HG02763 (cell line): ENCODE measurements around the gene PHF20.
"Not testable (repeated sequence)": the region's sequence is repeated elsewhere in the genome, so short reads cannot be mapped to it uniquely, and the experiment has no call there.

ENCODE experiments used
- ATAC-seq: cut with Tn5 transposase; IDR thresholded peaks from one replicate; pipeline ENCODE4 v1.9.1; 2021; ENCODE audit warnings: mild to moderate bottlenecking, moderate library complexity; ENCODE audit not compliant: unreplicated experiment

Gene PHF20

DNA sequence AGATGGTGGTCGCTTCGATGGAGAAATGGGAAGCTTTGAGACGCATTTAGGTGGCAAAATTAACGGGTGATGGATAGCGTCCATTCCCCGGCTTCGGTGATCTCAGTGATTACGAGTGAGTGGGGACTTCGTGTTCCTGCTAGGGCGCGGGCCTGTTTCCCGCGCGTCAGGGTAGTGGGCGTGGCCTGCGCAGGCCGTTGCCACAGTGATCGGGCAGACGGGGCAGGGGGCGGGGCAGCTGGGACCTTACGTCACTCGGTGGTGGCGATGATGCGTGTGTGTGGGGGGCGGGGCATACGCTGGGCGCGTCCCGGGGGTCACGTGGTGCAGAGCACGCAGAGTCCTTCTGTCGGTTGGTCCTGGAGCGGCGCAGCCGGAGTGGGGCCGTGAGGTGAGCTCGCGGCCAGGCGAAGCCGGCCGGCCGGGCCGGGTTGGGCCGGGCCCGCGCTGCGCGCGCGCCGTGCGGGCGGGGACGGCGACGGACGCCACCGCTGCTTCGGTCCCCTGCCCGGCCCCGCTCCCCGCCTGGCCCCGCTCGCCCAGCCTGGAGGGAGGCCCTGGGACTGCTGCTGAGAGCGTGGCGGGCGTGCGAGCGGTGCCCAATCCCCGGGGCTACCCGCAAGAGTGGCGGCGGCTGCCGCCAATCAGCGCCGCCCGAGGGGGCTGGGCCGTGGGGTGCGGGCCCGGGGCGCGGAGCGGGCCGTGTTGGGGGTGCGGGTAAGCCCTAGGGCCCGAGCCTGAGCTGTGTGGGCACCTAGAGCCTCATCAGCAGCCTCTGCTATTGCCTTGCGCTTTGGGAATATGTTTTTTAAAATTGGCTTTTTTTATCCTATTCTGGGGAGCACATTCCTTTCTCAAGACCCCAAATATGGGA is at the start of gene PHF20:
Gene PHF20 (plus strand): TSS at position 327 of the 874 bp plus-strand sequence. CDS start 29,508 bp downstream, outside the sequence.
- peak; percentile 82 for ATAC-seq

DNA sequence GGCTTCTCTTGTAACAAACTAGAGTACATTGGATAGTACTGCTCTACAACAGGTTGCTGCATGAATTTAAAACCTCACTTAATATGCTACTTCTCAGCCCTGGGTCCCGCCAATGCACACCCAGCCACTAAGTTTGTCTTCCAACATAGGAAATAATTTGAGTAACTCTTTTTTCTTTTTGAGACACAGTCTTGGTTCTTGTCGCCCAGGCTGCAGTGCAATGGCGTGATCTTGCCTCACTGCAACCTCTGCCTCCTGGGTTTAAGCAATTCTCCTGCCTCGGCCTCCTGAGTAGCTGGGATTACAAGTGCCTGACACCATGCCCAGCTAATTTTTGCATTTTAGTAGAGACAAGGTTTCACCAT is 48.6 kb upstream of the PHF20 start:
- ATAC-seq = not testable (repeated sequence)

DNA sequence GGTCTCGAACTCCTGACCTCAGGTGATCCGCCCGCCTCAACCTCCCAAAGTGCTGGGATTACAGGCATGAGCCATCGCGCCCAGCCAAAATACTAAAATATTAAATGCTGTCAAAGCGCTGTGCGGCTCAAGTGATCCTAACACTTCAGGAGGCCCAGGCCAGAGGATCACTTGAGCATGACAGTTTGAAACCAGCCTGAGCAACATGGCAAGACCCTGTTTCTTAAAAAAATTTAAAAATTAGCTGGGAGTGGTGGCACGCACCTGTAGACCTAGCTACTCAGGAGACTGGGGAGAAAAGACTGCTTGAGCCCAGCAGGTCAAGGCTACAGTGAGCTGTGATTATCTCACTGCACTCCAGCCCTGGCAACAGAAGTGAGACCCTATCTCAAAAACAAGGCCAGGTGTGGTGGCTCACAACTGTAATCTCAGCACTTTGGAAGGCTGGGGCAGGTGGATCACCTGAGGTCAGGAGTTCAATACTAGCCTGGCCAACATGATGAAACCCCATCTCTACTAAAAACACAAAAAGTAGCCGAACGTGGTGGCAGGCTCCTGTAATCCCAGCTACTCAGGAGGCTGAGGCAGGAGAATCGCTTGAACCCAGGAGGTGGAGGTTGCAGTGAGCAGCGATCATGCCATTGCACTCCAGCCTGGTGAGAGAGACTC is 48.0 kb upstream of the PHF20 start:
- ATAC-seq = not testable (repeated sequence)

DNA sequence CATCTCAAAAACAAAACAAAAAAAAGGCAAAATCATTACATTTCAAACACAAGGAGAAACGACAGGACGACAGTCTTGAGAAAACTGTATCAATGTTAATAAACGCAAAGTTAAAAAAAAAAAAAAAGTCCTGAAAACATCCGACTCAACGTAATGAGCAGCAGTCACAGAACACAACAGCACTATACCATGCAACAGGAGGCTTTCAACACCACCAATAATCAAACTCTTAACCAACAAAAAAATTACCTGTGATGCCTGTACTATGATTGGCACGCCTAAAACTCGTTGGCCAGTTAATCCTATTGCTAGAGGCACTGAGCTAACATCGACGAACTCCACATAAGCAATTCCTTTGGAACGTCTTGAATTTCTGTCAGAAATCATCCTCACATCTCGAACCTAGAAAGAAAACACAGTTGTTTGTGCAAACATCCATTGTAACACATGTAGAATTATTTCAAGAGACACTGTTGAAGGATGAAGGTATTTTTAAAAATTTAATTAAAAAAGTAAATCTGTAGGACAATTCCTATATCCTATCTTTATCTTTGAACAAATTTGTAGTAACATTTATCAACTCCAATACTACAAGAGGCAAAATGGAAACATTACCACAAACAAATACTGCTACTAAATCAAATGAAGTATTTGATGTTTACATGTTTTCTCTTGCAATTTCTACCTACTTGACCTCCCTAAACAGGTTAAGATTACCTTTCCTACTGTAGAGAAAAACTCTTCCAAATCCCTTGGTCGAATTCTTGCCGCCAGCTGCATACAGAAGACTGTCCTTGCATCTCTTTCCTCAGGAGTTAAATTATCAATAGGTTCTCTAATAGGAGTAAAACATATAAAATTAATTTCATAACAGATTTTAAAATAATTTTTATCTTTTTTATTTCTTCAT is 47.2 kb upstream of the PHF20 start:
- no peak for ATAC-seq

DNA sequence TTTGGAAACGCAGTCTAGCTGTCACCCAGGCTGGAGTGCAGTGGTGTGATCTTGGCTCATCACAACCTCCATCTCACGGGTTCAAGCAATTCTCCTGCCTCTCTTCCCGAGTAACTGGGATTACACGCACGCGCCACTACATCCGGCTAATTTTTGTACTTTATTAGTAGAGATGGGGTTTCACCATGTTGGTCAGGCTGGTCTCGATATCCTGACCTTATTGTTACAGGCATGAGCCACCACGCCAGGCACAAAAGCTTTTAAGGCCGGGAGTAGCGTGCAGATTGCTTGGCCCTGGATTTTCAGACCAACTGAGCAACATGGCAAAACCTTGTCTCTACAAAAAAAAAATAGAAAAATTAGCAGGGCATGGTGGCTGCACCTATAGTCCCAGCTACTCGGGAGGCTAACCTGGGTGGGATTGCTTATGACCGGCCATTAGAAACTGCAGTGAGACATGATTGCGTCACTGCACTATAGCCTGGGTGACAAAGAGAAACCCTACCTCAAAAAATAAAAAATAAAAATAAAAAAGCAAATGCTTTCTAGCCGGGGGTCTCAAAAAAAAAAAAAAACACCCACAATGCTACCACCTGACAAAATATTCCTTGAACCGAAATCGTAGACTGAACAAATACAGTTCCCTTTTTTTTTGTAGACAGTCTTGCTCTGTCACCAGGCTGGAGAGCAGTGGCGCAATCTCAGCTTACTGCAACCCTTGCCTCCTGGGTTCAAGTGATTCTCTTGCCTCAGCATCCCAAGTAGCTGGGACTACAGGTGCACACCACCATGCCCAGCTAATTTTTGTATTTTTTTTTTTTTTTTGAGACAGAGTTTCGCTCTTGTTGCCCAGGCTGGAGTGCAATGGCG is 44.7 kb upstream of the PHF20 start:
- no peak for ATAC-seq

DNA sequence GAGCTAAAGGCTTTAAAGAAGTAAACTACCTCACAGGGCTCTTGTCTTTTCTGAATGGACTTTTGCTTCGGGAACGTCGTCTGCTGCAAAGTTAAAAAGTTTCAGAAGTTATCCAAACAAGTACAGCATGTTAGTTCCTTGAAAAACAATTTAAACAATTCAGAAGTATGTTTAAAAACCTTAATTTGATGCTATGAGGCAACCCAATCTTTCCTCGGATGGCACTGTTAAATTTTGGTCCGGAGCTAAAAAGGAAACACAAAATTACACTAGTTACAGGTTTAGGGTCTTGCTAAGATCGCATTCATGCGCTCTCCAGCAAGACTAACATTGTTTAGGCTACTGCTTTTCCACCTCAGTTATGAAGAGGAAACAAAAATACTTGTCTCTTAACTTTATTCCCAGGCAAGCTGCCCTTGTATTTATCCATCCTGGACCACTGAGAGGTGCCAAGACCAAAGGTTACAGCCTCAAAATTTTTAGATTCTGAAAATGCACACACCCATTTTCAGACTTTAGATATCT is 42.5 kb upstream of the PHF20 start:
- ATAC-seq = no peak

DNA sequence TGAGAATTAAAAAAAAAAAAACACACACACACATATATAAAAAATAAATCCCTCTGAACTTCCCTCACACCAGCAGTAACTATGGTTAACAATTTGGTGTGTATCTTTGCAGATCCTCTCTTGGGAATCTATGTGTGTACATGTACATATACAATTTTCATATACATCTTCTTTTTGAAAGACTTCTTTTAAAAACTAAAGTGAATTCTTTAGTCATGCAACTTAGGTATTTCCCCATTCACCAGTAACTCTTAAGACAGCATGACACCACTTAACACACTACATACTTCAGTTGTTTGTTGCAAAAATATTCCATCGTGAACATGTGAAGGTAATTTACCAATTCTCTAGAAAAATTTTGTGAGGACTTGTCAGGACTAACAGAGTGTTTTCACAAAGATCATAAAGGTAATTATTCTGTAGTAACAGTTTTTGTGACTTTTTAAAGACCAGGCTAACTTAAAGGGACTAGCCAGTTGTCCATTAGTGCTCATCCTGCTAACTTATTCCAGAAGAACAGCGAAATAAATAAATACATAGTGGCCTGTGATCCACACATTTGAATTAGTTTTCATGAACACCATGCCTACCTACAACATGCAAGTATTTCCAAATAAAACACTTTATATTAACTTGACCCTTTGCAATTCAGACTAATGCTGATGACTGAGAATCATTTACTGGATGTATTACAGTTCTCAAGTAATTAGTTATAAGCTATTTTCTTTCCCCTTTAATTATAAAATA is 41.8 kb upstream of the PHF20 start:
- ATAC-seq = no peak

DNA sequence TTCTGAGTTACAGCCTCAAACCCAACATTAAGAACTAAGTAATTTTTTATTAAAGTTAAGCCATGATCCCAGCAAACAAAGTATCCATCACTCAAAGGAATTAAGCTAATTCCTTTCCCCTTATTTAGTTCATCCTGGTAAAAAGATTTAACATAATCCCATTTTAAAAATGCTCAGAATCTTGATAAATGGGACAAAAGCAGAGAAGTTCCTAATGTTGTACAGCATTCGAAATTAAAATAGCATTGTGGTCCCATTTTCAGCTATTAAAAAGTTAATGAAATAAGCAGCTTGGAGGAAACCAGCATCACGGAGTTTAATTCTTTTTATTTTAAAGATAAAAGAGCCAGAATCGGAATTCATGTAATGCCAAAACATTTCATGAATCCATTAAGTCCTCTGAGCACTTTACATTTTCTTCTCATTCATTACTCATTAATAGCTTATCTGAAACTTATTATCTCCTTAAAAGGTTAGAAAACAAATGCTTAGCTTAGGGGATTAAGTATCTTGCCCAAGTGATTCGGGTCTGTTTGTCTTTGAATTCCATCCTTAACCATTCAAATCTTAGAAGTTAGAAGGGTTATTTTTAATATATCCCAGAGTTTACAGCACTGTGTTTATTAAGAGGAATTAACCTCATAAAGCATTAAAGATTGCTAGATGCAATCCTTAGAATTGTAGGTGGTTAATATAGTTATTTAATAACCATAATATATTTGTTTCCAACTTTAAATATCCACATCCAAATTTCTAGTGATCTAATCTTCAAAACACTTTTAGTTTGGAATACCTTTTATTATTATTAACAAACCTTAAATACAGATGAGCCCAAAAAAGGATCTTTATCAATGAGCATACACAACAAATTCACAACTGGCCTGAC is 41.0 kb upstream of the PHF20 start:
- no peak for ATAC-seq

DNA sequence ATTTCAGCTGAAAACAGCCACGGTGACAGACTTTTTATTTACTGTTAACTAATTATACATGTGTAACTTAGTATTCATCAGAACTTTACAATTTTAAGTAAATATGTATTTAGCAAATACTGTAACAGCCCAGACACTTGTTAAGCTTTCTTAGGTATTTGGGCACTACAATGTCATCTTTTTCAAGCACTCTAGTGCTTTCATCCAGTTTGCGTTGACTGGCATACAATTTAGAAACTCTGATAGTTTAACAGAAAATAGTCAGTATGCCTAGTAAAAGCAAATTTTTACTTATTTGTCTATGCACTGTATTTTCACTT is 40.4 kb upstream of the PHF20 start:
- ATAC-seq = no peak

DNA sequence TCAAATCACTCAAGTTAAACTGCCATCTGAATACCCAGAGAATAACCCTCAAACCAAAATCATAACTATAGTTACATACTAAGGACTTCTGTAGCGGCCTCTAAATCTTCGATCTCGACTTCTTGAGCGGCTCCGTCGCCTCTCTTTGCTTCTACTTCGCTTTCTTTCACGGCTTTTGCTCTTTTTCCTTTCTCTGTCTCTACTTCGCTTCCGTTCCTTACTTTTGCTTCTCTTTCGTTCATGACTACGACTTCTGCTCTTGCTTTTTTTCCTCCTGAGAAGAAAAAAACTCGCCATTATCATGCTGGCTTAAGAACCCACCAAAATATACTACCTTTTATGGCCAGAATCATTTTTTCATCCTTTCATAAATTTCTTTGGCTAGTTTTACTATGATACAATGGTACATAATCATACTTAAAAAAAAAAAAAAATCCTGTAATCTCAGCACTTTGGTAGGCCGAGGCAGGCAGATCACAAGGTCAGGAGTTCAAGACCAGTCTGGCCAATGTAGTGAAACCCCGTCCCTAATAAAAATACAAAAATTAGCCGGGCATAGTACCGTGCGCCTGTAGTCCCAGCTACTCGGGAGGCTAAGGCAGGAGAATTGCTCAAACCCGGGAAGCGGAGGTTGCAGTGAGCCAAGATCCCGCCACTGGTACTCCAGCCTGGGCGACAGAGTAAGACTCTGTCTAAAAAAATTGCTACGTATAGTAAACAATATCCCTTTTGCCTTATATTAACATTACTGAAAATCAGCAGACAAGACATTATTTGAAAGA is 39.8 kb upstream of the PHF20 start:
- ATAC-seq = no peak

DNA sequence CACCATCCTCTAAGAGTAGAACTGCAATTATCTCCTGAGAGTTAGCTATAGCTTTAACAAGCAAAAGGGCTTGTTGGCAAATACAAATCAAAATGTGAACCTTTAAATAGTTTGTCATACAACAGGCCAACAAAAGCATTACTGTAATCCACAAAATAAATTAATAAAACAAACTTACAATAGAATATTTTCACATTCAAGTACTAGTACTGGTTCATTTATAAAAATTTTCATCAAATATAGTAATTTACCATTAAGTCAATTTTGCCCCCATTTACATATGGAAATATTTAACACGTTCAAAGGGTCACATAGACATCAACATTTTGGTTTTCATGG is 39.2 kb upstream of the PHF20 start:
- no peak for ATAC-seq

DNA sequence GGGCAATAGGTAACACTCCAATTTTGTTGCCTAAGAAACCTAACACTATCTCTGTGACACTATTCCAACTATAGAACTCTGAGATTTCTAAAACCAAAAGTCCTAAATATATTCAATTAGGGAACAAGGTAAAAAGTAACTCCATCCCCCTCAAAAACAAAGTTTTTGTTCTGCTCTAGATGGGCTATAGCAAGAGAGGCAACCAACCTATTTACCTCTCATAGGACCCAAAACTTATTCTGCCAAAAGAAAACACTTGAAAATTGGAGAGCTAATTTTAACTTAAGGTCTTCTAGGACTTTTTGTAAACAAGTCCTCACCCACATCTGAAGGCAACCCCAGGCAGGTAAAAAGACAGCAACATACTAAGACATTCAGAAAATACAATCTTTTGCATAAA is 37.4 kb upstream of the PHF20 start:
- no peak for ATAC-seq

DNA sequence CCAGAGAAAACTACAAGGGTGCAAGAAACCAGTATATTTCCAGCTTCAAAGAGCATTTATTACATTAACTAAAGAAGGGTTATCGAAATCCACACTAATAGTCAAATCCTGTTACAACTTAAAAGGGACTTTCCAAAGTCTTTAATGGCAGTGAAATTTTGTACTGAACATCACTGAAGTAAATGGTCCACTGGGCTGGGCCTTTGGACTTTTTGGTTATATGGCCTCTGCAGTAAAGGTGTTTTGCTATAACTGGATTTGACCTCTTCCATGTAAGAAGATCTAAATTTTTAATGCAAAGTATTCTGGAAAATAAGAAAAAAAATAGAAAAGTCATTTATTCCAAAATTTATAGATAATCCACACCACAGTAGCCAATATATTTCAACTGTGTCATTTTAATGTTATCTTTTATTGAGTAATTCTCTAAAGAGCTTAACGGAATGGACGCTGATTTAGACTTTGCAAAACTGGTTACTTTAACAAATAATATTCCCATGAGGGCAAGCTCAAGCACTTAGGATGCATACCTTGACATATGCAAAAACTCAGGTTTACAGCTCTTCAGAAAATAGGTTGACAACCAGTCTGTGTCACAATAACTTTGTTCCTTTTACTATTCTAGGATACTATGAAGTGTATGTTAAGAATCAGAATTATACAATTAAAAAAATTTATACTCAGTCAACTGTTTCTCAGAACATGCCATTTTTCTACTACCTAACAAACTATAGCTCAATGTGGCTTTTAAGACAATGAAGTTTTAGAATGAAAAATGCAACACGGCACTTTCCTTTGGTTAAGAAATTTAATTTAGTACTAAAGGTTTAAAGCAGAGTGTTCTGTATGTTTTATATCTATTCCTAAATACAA is 36.8 kb upstream of the PHF20 start:
- no peak for ATAC-seq

DNA sequence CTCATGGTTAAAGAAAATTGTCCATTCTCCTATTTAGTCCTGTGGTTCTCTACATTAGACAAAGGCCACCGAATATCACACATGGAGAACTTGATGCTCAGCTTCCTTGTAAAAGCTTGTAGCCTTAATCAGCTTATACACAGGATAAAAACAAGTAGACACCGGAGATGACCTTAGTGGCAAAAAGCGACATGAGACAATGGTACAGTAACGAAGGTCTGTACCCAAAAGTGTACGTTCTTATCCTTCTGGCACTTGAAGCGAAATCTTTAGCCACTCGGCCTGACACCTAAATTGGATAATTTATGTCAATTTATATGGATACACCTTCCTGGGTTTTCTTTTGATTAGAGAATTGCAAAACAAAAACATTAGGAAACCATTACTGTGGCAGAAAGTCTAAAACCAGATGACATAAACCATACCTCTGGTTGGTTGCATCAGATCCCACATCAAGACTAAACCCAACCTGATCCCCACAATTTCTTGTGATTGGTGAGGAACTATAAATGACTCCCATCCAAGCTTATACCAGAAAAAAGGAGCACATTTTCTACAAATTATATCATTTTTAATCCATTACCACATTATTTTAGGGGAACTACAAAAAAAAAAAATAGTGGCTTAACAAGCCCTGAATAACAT is 35.9 kb upstream of the PHF20 start:
- ATAC-seq = no peak

DNA sequence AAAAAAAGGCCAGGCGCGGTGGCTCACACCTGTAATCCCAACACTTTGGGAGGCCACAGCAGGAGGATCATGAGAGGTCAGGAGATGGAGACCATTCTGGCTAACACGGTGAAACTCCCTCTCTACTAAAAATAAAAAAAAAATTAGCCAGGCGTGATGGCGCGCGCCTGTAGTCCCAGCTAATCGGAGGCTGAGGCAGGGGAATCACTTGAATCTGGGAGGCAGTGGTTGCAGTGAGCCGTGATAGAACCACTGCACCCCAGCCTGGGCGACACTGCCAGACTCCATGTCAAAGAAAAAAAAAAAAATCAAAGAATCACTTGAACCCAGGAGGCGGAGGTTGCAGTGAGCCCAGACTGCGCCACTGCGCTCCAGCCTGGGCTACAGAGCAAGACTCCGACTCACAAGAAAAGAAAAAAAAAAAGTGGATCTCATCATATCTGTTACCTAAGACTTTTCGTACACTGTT is 33.9 kb upstream of the PHF20 start:
- ATAC-seq = no peak

DNA sequence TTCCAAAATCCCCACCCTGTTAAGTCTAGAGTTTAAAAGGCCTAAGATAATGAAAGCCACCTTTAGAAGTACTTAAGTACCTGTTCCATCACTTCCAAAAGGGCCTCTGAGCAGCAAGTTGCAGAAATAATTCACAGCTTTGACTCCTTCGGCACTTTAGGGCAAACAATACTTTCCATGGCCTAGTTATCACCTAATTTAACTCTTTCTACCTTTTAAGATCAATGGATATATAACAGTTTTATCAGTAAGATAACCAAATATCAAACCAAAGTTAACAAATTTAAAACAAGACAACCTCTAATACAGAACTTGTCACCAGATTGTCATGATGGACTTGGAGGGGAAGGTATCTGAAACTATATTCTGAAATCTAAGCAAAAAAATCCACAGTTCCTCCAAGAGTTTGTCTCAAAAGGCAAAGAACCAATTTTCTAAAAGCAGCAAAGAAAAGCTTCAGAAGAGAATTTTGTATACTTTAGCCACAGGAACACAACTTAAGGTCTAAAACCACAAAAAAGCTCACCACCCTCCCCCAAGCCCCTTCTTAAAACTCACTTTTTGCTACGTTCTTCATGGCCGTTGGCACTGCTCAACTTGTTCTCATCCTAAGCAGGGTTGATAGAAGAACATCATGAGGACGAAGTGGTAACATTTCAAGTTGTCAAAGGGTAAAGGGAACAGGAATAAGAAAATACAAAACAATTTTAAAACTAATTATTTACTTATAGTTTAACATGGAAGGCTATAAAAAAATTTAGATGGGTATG is 33.2 kb upstream of the PHF20 start:
- ATAC-seq = no peak
